Measurements from ENCODE around the gene SSUH2.
A peak's percentile ranks its signal among the peaks of the same experiment; 100 is the strongest.

The SSUH2 gene

DNA sequence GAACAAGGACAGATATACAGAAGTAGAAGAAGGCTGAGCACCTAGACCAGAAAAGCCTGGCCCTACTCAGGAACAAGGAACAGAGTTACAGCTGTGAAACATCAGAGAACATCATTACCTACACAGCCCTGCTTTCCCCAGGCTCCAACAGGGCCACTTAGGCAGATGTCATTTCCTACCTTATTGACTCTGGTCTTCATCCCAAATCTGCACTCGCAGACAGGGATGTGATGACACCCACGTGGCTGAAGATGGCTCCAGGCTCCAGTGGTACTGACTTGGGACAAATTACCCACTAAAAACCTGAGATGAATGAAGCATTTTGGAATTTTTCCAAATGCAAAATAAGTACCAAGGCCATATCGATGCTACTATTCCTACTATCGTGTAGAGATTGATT, 18.0 kb upstream of the SSUH2 start:
- TF ChIP-seq, protein P1, sequence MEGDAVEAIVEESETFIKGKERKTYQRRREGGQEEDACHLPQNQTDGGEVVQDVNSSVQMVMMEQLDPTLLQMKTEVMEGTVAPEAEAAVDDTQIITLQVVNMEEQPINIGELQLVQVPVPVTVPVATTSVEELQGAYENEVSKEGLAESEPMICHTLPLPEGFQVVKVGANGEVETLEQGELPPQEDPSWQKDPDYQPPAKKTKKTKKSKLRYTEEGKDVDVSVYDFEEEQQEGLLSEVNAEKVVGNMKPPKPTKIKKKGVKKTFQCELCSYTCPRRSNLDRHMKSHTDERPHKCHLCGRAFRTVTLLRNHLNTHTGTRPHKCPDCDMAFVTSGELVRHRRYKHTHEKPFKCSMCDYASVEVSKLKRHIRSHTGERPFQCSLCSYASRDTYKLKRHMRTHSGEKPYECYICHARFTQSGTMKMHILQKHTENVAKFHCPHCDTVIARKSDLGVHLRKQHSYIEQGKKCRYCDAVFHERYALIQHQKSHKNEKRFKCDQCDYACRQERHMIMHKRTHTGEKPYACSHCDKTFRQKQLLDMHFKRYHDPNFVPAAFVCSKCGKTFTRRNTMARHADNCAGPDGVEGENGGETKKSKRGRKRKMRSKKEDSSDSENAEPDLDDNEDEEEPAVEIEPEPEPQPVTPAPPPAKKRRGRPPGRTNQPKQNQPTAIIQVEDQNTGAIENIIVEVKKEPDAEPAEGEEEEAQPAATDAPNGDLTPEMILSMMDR (IDR thresholded peaks at IDR 0.05; ENCODE audit: insufficient read depth, low read length, poor library complexity, severe bottlenecking): no peak
- no peak for TF ChIP-seq EZH2phosphoT487 (conservative IDR thresholded peaks at IDR 0.05; ENCODE audit: low read length)
- H3K9ac ChIP-seq (ENCODE audit: low read length): no peak overlapping the region
- H2AFZ ChIP-seq (ENCODE audit: low read depth, low read length, severe bottlenecking): no peak overlapping the region
- no peaks in the 10 kb centered on the region for H3K79me2 ChIP-seq (ENCODE audit: insufficient read depth, low read length)
- no peaks in the 10 kb centered on the region for H3K36me3 ChIP-seq (ENCODE audit: low read length)
- peaks cover 25% of the 10 kb centered on the region for H3F3A ChIP-seq (ENCODE audit: insufficient read depth)
- H3K4me2 ChIP-seq (ENCODE audit: low read depth, low read length, poor library complexity, severe bottlenecking): no peak overlapping the region
- H3K27me3 ChIP-seq (ENCODE audit: low read length): no peaks in the 10 kb centered on the region
- no peaks in the 10 kb centered on the region for H3K9me2 ChIP-seq (replicated peaks; ENCODE audit: insufficient read depth, low read length)
- H3K9me3 ChIP-seq (ENCODE audit: insufficient read depth, low read length): no peaks in the 10 kb centered on the region
- no peak overlapping the region for H3K27ac ChIP-seq (ENCODE audit: low read depth, low read length)
- no peak overlapping the region for H3K4me3 ChIP-seq (ENCODE audit: insufficient read depth, low read length, poor library complexity, severe bottlenecking)
- H4K20me1 ChIP-seq (ENCODE audit: low read depth, low read length): no peaks in the 10 kb centered on the region

DNA sequence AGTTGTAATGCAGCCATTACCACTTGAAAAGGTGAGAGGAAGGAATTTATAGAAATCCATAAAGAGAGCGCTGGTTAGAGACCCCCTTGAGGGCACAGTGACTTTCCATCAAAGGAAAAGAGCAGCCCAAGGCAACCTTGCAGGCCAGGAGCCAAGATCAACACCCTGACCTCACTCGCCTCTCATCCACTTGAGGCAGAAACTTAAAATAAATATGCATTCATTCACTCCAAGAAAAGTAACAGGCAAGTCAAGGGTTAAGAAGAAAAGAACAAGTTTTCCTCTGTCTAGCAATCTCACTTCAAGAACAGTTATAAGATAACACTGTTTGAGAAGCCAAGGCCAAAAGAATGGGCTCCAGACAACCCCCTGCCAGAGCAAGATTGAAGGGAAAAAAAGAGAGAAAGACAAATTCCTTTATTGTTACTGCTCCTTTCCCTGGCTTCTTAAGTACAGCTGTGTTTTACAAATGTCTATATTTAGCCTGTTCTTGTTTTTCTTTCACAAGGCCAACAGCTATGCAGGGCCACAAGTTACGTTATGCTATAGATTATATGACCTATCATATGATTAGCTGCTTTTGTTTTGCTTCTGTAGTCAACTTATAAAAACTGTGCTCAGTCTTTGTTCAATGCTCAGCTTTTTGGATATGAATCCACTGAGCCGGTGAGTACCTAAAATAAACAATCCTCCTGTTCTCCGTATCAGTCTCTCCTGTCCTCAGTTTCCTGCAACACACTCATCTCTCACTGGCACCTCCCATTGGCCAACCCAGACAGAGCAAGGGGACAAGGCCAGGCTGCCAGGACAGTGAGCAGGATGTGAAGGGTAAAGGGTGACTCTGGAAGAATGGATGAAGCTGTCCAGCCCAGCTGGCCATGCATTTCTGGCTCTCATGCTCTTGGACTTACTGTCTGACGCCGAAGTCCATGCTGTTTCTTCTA, 15.8 kb upstream of the SSUH2 start:
- Histone ChIP-seq H2AFZ (ENCODE audit: low read depth, low read length, severe bottlenecking) (no peak overlapping the region), H3K27me3 (ENCODE audit: low read length) (no peaks in the 10 kb centered on the region), H3K9me2 (replicated peaks; ENCODE audit: insufficient read depth, low read length) (no peaks in the 10 kb centered on the region), H3K79me2 (ENCODE audit: insufficient read depth, low read length) (no peaks in the 10 kb centered on the region), H3K9ac (ENCODE audit: low read length) (no peak overlapping the region), H4K20me1 (ENCODE audit: low read depth, low read length) (no peaks in the 10 kb centered on the region), H3F3A (ENCODE audit: insufficient read depth) (peaks cover 20% of the 10 kb centered on the region), H3K4me3 (ENCODE audit: insufficient read depth, low read length, poor library complexity, severe bottlenecking) (no peak overlapping the region), H3K9me3 (ENCODE audit: insufficient read depth, low read length) (no peaks in the 10 kb centered on the region), H3K4me2 (ENCODE audit: low read depth, low read length, poor library complexity, severe bottlenecking) (peak overlapping the region; percentile 13), H3K27ac (ENCODE audit: low read depth, low read length) (0 out of 2 replicates have a peak overlapping the region, but pooled peaks have one; percentile 78), H3K36me3 (ENCODE audit: low read length) (no peaks in the 10 kb centered on the region)
- TF ChIP-seq, protein P1 (IDR thresholded peaks at IDR 0.05; ENCODE audit: insufficient read depth, low read length, poor library complexity, severe bottlenecking): no peak

DNA sequence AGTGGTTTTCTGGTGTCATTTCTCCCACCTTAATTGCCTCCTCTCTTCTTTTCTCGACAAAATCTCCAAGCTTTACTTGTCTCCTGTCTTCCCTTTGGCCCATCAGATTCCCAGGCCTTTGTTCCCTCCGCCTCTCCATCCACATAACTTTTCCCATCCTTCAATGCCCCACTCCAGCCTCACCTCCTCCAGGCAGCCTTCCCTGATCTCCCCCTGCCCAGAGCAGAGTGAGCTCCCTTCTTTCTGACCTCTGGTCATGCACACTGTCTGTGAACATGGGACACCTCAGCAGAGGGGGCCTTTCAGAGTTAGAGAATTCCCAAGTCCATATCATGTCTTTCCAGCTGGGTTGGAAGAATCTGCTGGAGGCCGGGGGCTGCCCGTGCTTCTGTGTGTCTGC, 14.6 kb upstream of the SSUH2 start:
- TF ChIP-seq, protein P1 (IDR thresholded peaks at IDR 0.05; ENCODE audit: insufficient read depth, low read length, poor library complexity, severe bottlenecking): no peak
- no peak for TF ChIP-seq EZH2phosphoT487 (conservative IDR thresholded peaks at IDR 0.05; ENCODE audit: low read length)
- Histone ChIP-seq H3K4me2 (ENCODE audit: low read depth, low read length, poor library complexity, severe bottlenecking) (peak overlapping the region; percentile 47), H3K9ac (ENCODE audit: low read length) (peak overlapping the region; percentile 26)

More for the DNA sequence above, 14.6 kb upstream of the SSUH2 start:
- peaks cover 15% of the 10 kb centered on the region for H3F3A ChIP-seq (ENCODE audit: insufficient read depth)
- H3K9me2 ChIP-seq (replicated peaks; ENCODE audit: insufficient read depth, low read length): no peaks in the 10 kb centered on the region
- H2AFZ ChIP-seq (ENCODE audit: low read depth, low read length, severe bottlenecking): no peak overlapping the region
- H4K20me1 ChIP-seq (ENCODE audit: low read depth, low read length): no peaks in the 10 kb centered on the region
- H3K4me3 ChIP-seq (ENCODE audit: insufficient read depth, low read length, poor library complexity, severe bottlenecking): no peak overlapping the region
- H3K27me3 ChIP-seq (ENCODE audit: low read length): no peaks in the 10 kb centered on the region
- H3K27ac ChIP-seq (ENCODE audit: low read depth, low read length): peak overlapping the region; percentile 78
- H3K79me2 ChIP-seq (ENCODE audit: insufficient read depth, low read length): no peaks in the 10 kb centered on the region
- H3K9me3 ChIP-seq (ENCODE audit: insufficient read depth, low read length): no peaks in the 10 kb centered on the region
- H3K36me3 ChIP-seq (ENCODE audit: low read length): no peaks in the 10 kb centered on the region

All from SU-DHL-6 (cell line).